ENCODE measurements around the gene C1QL4. TPM values are rescaled to one million over a fixed set of nuclear protein-coding genes. Genes with fewer than 3 reads are reported as not detected.

Gene C1QL4
- total and polyA plus RNA-seq, 9 of the 15 experiments (the other 6 are each of a cell fraction or from before 2014, with no cell fraction given): 0.08 to 2.1 (median 0.31) TPM

DNA sequence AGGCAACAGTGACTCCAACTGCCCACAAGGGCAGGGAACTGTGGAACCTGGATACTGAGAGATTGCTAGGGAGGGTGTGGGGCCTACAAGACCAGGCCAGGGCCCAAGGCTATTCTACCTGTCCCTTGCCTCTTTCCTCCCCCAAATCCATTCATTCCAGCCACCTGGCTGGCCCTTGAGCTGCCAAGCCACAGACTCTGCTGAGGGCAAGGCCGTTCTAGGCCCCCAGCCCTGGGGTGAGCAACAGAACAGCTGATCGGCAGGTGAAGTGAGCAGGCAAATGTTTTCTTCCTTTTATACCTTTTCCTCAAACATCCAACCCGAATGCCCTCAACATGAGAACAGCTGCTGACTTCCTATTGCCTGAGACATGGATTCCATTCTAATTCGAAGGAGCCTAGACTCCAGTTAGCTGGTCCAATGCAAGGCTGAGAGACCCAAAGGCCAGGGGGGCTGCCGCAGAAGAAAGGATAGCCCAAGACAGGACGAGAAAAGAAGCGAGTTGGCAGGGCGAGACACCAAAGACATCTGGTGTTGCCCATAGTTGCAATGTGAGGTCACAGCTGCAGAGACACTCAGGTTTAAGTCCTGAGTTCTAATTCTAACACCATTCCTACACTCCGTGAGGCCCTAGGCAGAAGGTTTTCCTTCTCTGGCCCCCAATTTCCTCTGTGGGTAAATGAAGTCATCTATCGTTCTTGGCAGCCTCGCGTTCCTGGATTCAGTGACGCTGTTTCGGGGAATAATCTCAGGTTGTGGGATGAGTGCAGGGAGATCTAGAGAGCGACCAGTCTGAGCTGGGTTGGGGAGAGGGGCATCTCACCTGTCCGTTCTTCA, 1.7 kb downstream of the C1QL4 start:
- TF ChIP-seq DACH1 (IDR thresholded peaks at IDR 0.05; ENCODE audit: partially characterized antibody) (peak; percentile 35), TFAP4 (CRISPR knock-in tag; IDR thresholded peaks at IDR 0.05; ENCODE audit: borderline replicate concordance) (peak; percentile 34; the same call in 1 of the 2 replicates), SAFB (IDR thresholded peaks at IDR 0.05; ENCODE audit: borderline replicate concordance, low read depth, low read length) (no peak)
- CTCF ChIA-PET (ENCODE audit: low intra/inter-chr PET ratio): interaction anchor here (3.8 kb wide), 1 partner anchor 46 kb away, joined by 27 read pairs; no protein-coding TSS in a partner anchor

More for the DNA sequence above, 1.7 kb downstream of the C1QL4 start:
- Histone ChIP-seq H3K9ac (ENCODE audit: insufficient read depth in 1 of 2, low read depth in 2 of 2, low read length in 2 of 2) (no peak overlapping the region), H3K4me3 (no peak overlapping the region), H3K9me3 (replicated peaks; ENCODE audit: control insufficient read depth, insufficient read depth, low read depth, low read length) (no peaks in the 10 kb centered on the region), H3K27me3 (ENCODE audit: control insufficient read depth in 2 of 2, insufficient read depth in 2 of 2, low read length in 2 of 2) (no peaks in the 10 kb centered on the region), H3K27ac (ENCODE audit: extremely low read depth, low read depth, low read length) (no peak overlapping the region), H3K79me2 (ENCODE audit: control insufficient read depth, insufficient read depth, low read length) (no peaks in the 10 kb centered on the region), H3K4me1 (replicated peaks in 1 of 2; ENCODE audit: control insufficient read depth in 2 of 2, insufficient read depth in 2 of 2, low read length in 2 of 2) (peaks cover 11 to 47% of the 10 kb centered on the region in 2 experiments), H2AFZ (ENCODE audit: low read depth, low read length) (no peak overlapping the region), H4K20me1 (replicated peaks; ENCODE audit: control insufficient read depth, insufficient read depth, low read length) (no peaks in the 10 kb centered on the region), H3K4me2 (ENCODE audit: insufficient read depth, low read length) (no peak overlapping the region), H3K36me3 (ENCODE audit: control insufficient read depth, insufficient read depth, low read length) (peaks cover 16% of the 10 kb centered on the region; the same call in 2 of the 3 replicates), H3K9me1 (ENCODE audit: control insufficient read depth, insufficient read depth, low read length) (peaks cover 3% of the 10 kb centered on the region)
- POLR2A ChIA-PET: interaction anchor here (0.7 to 2.1 kb wide), 6 partner anchors 9 to 68 kb away, joined by 3 to 13 read pairs (median 4); partner anchors contain the start of gene TROAP
- FAIRE-seq (no peak), DNase-seq (ENCODE audit: extremely low read depth in 1 of 4, low spot score in 3 of 4) (no peak), ATAC-seq (no peak)
- intact Hi-C loops (cut with micrococcal nuclease): no loop called here
- WGBS (ENCODE audit: insufficient coverage, low coverage, missing lambda C conversion rate): 73% methylated on average over 15 of the region's 16 CpGs
- in situ Hi-C loops (cut with MboI): loop anchor here (5.0 kb wide), 1 partner anchor 48 kb away; no protein-coding TSS in a partner anchor
- BruUV-seq (replicated peaks): no TSS peak

Measured in K562 (cell line).